Upper lobe of left lung (tissue), 6 donors: ENCODE measurements around the gene ZAP70. TPM values are rescaled to one million over a fixed set of nuclear protein-coding genes. Genes with fewer than 3 reads are reported as not detected.

Experiments used
- ATAC-seq, 2 donors: fragments of 200-7000 bp; cut with Tn5 transposase; one replicate each; pipeline ENCODE4 v1.9.1; 2022; ENCODE audit warnings: mild to moderate bottlenecking in 2 of 2, moderate library complexity in 2 of 2; ENCODE audit not compliant: low FRiP score in 2 of 2
- DNase-seq, 2 donors: peaks; one replicate each; pipeline ENCODE4 v3.0.0-alpha.2; 2019 to 2020
- H3K27ac ChIP-seq, 4 donors: fragments of 200-600 bp; sonication (generic); one replicate each; pipeline ENCODE4 v1.5.1; 2016 to 2019
- H3K27me3 ChIP-seq, 4 donors: fragments of 200-600 bp; sonication (generic); one replicate each; pipeline ENCODE4 v1.5.1; 2017 to 2019
- H3K36me3 ChIP-seq, 4 donors: fragments of 200-600 bp; sonication (generic); one replicate each; pipeline ENCODE4 v1.5.1; 2016 to 2019
- H3K4me1 ChIP-seq, 4 donors: fragments of 200-600 bp; sonication (generic); one replicate each; pipeline ENCODE4 v1.5.1; 2018 to 2019
- H3K4me3 ChIP-seq, 4 donors: fragments of 200-600 bp; sonication (generic); one replicate each; pipeline ENCODE4 v1.5.1; 2017 to 2019; ENCODE audit warnings: mild to moderate bottlenecking in 2 of 4, moderate library complexity in 1 of 4
- H3K9me3 ChIP-seq, 4 donors: fragments of 200-600 bp; sonication (generic); one replicate each; pipeline ENCODE4 v1.5.1; 2018 to 2019
- CTCF ChIP-seq, 6 experiments: fragments of 450-650 bp in 4 of 6; fragments of 200-600 bp in 2 of 6; sonication (generic) in 2 of 6; IDR thresholded peaks; one replicate each; pipeline ENCODE4 v1.5.1; 2016 to 2019; ENCODE audit warnings: antibody characterized with exemption in 6 of 6
- EP300 ChIP-seq, 4 donors: sonication (generic); formaldehyde crosslinking; IDR thresholded peaks; one replicate each; pipeline ENCODE4 v1.5.1; 2017; ENCODE audit warnings: antibody characterized with exemption in 4 of 4, control low read depth in 2 of 4
- POLR2A ChIP-seq, 4 donors: fragments of 450-650 bp; IDR thresholded peaks; one replicate each; pipeline ENCODE4 v1.5.1; 2016 to 2017; ENCODE audit warnings: antibody characterized with exemption in 4 of 4, mild to moderate bottlenecking in 2 of 4
- POLR2AphosphoS5 ChIP-seq, 2 donors: sonication (generic); formaldehyde crosslinking; IDR thresholded peaks; one replicate each; pipeline ENCODE4 v1.5.1; 2017; ENCODE audit warnings: antibody characterized with exemption in 2 of 2
- WGBS, 2 donors: methylation state at CpG; one replicate each; pipeline ENCODE4 v1.1.5; 2017 to 2018; 5-methylcytosine and 5-hydroxymethylcytosine counted together
- total RNA-seq, 6 donors: library from RNA; depleted of rRNA in 4 of 6; stranded (reverse); fragments of >200 nt in 4 of 6; gene quantifications; one replicate each; pipeline versions ENCODE4 v1.1.0 to v1.2.1, GENCODE V29; 2016 to 2021
- donor health status: DM: no; HTN: no; CAD: no; lungs with moderate emphysema.
- donor health status: DM: no; HTN: yes; CAD: no; lungs with severe emphysema.

Gene ZAP70
- total RNA-seq, 6 donors from 2014 or later, result 6.4 to 88.0 (median 11.3) TPM

GRCh38 chr2:97728091-97728731 is 14.8 kb downstream of the ZAP70 start:
- Histone ChIP-seq H3K4me3 (no peak overlapping the region), H3K36me3 (no peaks in the 10 kb centered on the region), H3K4me1 (no peaks in the 10 kb centered on the region), H3K9me3 (peaks cover 0 to 10% (median 8%) of the 10 kb centered on the region in 4 donors), H3K27me3 (no peaks in the 10 kb centered on the region), H3K27ac (no peak overlapping the region)
- DNase-seq (peak in 1 of 2 donors; percentile 15), ATAC-seq (no peak)
- TF ChIP-seq POLR2AphosphoS5 (IDR thresholded peaks at IDR 0.05), result no peak
- no peak for TF ChIP-seq CTCF (IDR thresholded peaks at IDR 0.05)
- TF ChIP-seq POLR2A (IDR thresholded peaks at IDR 0.05), result no peak
- no peak for TF ChIP-seq EP300 (IDR thresholded peaks at IDR 0.05)
- 65 to 77% methylated on average over 10 to 12 of the region's 12 CpGs for WGBS, 2 donors

- Histone ChIP-seq H3K27me3 (no peaks in the 10 kb centered on the region), H3K27ac (no peak overlapping the region), H3K9me3 (peaks cover 0 to 10% (median 8%) of the 10 kb centered on the region in 4 donors), H3K4me1 (no peaks in the 10 kb centered on the region), H3K4me3 (no peak overlapping the region), H3K36me3 (no peaks in the 10 kb centered on the region)
- 100% methylated on average over 1 of the region's 1 CpG for WGBS, 2 donors
- no peak for DNase-seq
- TF ChIP-seq POLR2AphosphoS5 (IDR thresholded peaks at IDR 0.05) (no peak), CTCF (IDR thresholded peaks at IDR 0.05) (no peak), EP300 (IDR thresholded peaks at IDR 0.05) (no peak), POLR2A (IDR thresholded peaks at IDR 0.05) (no peak)
- ATAC-seq, result no peak
Measured at GRCh38 chr2:97730245-97730644, 16.9 kb downstream of the ZAP70 start.

- Histone ChIP-seq H3K4me1 (no peaks in the 10 kb centered on the region), H3K9me3 (peaks cover 0 to 10% (median 8%) of the 10 kb centered on the region in 4 donors), H3K36me3 (no peaks in the 10 kb centered on the region), H3K27ac (no peak overlapping the region), H3K4me3 (no peak overlapping the region), H3K27me3 (no peaks in the 10 kb centered on the region)
- peak in 1 of 2 donors; percentile 14 for DNase-seq
- 88 to 92% methylated on average over 7 to 12 of the region's 12 CpGs for WGBS, 2 donors
- TF ChIP-seq POLR2A (IDR thresholded peaks at IDR 0.05), result no peak
- TF ChIP-seq POLR2AphosphoS5 (IDR thresholded peaks at IDR 0.05), result no peak
- no peak for TF ChIP-seq CTCF (IDR thresholded peaks at IDR 0.05)
- no peak for TF ChIP-seq EP300 (IDR thresholded peaks at IDR 0.05)
- no peak for ATAC-seq
Measured at GRCh38 chr2:97731274-97732020, 18.1 kb downstream of the ZAP70 start.

- no peaks in the 10 kb centered on the region for H3K27me3 ChIP-seq
- peaks cover 0 to 10% (median 8%) of the 10 kb centered on the region in 4 donors for H3K9me3 ChIP-seq
- H3K4me1 ChIP-seq, result no peaks in the 10 kb centered on the region
- DNase-seq (peak; percentile 17 to 67), ATAC-seq (no peak)
- no peak for TF ChIP-seq POLR2AphosphoS5 (IDR thresholded peaks at IDR 0.05)
- TF ChIP-seq POLR2A (IDR thresholded peaks at IDR 0.05), result no peak
- WGBS, 2 donors, result 94 to 96% methylated on average over 16 to 24 of the region's 28 CpGs
- H3K36me3 ChIP-seq, result no peaks in the 10 kb centered on the region
- no peak overlapping the region for H3K4me3 ChIP-seq
- no peak overlapping the region for H3K27ac ChIP-seq
Measured at GRCh38 chr2:97732436-97733340, 19.3 kb downstream of the ZAP70 start.
